Type B pancreatic cell (in vitro differentiated cells): Measurements from ENCODE around the gene TENM4. TPM values are rescaled to one million over a fixed set of nuclear protein-coding genes. Genes with fewer than 3 reads are reported as not detected.

Source experiments
- DNase-seq: peaks from one replicate; pipeline ENCODE4 v3.0.0; 2021; ENCODE audit warnings: mixed read lengths; ENCODE audit not compliant: unreplicated experiment; ENCODE audit errors: extremely low spot score
- H3K27ac Mint-ChIP-seq: 2 replicates; pipeline ENCODE4 v1.8.0; 2021; ENCODE audit warnings: mild to moderate bottlenecking, mixed read lengths
- H3K27me3 Mint-ChIP-seq: 2 replicates; pipeline ENCODE4 v1.8.0; 2021; ENCODE audit warnings: mixed read lengths
- H3K36me3 Mint-ChIP-seq: 2 replicates; pipeline ENCODE4 v1.8.0; 2021; ENCODE audit warnings: mixed read lengths
- H3K4me1 Mint-ChIP-seq: one replicate; pipeline ENCODE4 v1.8.0; 2021; ENCODE audit warnings: mixed read lengths; ENCODE audit not compliant: unreplicated experiment
- H3K4me3 Mint-ChIP-seq: 2 replicates; pipeline ENCODE4 v1.8.0; 2021; ENCODE audit warnings: mild to moderate bottlenecking, mixed read lengths
- H3K9me3 Mint-ChIP-seq: 2 replicates; pipeline ENCODE4 v1.8.0; 2021; ENCODE audit warnings: mixed read lengths
- total RNA-seq: library from RNA; stranded (reverse); gene quantifications from 2 replicates; pipeline ENCODE4 v1.2.1, GENCODE V29; 2021; ENCODE audit warnings: low replicate concordance
- TF ChIP-seq, protein P1 (sequence below): fragments of 200-600 bp; sonication (generic); conservative IDR thresholded peaks from 2 replicates; pipeline ENCODE4 v1.5.0; 2021; ENCODE audit warnings: antibody characterized with exemption, mild to moderate bottlenecking

The TENM4 gene
- total RNA-seq, 1 donor from 2014 or later, result 156 TPM

DNA sequence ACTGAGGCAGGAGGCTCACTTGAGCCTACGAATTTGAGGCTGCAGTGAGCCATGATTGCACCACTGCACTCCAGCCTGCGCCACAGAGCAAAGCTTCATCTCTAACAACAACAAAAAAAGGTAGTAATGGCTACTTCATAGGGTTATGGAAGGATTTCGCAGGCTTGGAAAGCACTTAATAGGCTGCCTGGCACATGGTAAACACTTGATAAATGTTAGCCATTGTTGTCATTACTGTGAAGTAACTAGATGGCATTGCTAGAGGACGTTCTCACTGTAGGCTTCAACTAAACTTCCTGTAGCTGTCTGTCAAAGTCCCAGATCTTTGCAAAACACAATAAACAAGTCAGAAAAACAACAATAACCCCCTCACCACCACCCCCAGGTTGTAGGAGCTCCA, 508.9 kb downstream of the TENM4 start:
- Mint-ChIP-seq H3K4me1 (peaks cover 64% of the 10 kb centered on the region), H3K27me3 (no peaks in the 10 kb centered on the region), H3K9me3 (no peaks in the 10 kb centered on the region), H3K36me3 (peaks cover 8% of the 10 kb centered on the region), H3K4me3 (no peak overlapping the region), H3K27ac (no peak overlapping the region)
- TF ChIP-seq, protein P1, sequence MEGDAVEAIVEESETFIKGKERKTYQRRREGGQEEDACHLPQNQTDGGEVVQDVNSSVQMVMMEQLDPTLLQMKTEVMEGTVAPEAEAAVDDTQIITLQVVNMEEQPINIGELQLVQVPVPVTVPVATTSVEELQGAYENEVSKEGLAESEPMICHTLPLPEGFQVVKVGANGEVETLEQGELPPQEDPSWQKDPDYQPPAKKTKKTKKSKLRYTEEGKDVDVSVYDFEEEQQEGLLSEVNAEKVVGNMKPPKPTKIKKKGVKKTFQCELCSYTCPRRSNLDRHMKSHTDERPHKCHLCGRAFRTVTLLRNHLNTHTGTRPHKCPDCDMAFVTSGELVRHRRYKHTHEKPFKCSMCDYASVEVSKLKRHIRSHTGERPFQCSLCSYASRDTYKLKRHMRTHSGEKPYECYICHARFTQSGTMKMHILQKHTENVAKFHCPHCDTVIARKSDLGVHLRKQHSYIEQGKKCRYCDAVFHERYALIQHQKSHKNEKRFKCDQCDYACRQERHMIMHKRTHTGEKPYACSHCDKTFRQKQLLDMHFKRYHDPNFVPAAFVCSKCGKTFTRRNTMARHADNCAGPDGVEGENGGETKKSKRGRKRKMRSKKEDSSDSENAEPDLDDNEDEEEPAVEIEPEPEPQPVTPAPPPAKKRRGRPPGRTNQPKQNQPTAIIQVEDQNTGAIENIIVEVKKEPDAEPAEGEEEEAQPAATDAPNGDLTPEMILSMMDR, result no peak
- DNase-seq, result no peak

DNA sequence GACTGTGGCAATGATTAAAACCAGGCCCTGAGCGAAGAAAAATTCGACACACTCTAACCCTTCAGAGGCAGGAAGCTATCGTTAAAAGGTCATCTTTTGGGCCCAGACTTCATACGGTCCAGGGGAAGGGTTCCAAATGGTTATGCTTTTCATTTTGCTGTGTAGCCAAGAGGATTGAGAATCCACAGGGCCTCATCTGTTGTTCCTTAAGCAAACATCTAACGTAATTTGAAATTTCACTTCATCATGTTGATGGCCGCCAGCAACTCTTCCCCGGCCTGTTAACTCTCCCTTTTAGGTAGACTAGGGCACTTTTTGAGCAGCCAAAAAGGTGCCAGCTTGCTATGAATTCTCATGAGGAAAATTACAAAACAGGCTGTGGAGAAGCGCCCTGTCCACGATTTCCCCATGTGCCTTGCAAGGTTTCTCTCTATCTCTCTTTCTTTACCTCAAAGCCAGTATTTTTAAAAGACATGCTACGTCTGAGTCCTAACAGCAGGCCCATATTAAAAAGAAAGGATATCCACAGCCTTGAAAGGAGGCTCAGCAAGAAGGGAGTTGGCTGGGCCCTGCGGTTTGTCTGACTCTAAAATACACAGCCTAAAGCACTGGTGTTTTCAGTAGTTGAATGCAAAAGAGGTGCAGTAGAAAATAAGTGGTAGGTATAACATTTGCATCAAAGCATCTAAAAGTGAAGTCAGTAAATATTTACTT, 509.9 kb downstream of the TENM4 start:
- peak overlapping the region; percentile 20 for H3K27ac Mint-ChIP-seq
- H3K4me1 Mint-ChIP-seq, result peaks cover 68% of the 10 kb centered on the region
- H3K36me3 Mint-ChIP-seq, result peaks cover 7% of the 10 kb centered on the region

DNA sequence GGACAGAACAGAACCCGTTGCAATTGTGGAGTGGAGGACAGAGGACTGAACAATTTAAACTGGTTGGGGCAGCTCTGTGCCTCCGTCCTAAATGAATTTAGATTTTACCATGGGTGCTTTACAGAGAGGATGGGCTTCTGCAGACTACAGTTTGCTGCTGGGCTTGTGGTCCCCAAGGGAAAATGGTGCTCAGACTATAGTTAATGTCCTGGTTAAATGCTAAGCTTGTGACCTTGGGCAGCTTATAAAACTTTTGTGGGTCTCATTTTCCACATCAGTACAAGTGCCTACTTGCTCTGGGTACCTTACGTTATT, 511.0 kb downstream of the TENM4 start:
- Mint-ChIP-seq H3K27ac (no peak overlapping the region), H3K27me3 (no peaks in the 10 kb centered on the region), H3K36me3 (no peaks in the 10 kb centered on the region), H3K4me1 (peaks cover 76% of the 10 kb centered on the region), H3K9me3 (no peaks in the 10 kb centered on the region), H3K4me3 (no peak overlapping the region)
- TF ChIP-seq, protein P1, result no peak
- no peak for DNase-seq

More for the DNA sequence above, 509.9 kb downstream of the TENM4 start:
- DNase-seq, result no peak
- H3K4me3 Mint-ChIP-seq, result no peak overlapping the region
- TF ChIP-seq, protein P1, result no peak
- no peaks in the 10 kb centered on the region for H3K9me3 Mint-ChIP-seq
- H3K27me3 Mint-ChIP-seq, result no peaks in the 10 kb centered on the region

DNA sequence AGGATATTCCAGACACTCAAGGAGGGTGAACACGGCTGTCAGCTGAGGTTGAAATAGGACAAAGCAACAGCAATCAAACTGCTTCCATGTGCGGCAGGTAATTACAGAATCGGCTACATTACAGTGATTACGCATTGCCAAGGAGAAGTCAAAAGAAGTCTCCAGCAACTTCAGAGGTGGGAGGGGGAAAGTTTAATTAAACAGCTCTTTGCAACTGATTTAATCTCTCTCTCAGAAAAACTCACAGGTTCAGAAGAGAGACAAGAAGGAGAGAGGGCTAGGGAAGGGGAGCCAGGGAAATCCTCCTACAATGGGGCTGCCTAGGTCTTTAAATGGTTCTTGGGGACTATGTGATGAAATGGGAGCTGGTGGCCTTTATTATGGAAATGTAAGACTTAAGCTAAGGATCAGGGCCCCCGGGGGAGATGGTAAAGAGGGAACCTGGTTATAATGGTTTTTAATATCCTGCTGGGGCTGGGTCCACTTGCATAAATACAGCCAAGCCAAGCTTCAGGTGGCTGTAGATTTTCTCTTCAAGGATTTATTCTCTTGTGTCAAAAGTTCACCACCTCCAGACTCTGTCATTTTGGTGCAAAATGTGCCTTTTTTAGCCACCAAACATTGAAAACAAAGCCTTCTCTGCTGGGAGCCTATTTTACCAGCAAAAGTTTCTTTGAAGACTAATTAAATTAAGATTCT, 511.5 kb downstream of the TENM4 start:
- TF ChIP-seq, protein P1, result no peak
- no peaks in the 10 kb centered on the region for H3K9me3 Mint-ChIP-seq
- DNase-seq, result no peak
- peaks cover 73% of the 10 kb centered on the region for H3K4me1 Mint-ChIP-seq
- no peaks in the 10 kb centered on the region for H3K27me3 Mint-ChIP-seq
- H3K27ac Mint-ChIP-seq, result peak overlapping the region; percentile 17
- H3K36me3 Mint-ChIP-seq, result no peaks in the 10 kb centered on the region
- peak overlapping the region; percentile 63 for H3K4me3 Mint-ChIP-seq

DNA sequence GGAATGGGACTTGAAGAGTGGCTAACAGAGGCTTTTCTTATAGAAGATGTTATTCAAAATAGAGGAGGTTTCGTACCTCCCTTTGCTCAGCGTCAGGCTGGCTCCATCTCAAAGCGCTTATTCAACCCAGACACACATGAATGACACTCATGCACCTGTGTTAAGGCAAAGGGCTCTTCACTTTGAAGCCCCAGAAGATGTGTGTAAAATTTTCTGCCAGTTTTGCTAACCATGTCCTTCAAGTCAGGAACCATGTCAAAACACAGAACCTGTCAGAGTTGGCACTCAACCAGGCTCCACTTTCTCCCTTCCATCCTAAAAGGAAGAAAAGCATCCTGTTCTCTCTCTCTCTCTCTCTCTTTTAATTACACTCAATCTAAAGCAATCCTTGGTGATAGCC, 513.3 kb downstream of the TENM4 start:
- H3K4me3 Mint-ChIP-seq, result no peak overlapping the region
- H3K4me1 Mint-ChIP-seq, result peaks cover 70% of the 10 kb centered on the region
- no peaks in the 10 kb centered on the region for H3K27me3 Mint-ChIP-seq
- no peaks in the 10 kb centered on the region for H3K36me3 Mint-ChIP-seq
- TF ChIP-seq, protein P1, result no peak
- no peak for DNase-seq
- no peaks in the 10 kb centered on the region for H3K9me3 Mint-ChIP-seq
- H3K27ac Mint-ChIP-seq, result no peak overlapping the region
